Activated CD4-positive, alpha-beta T cell treated with anti-CD3 and anti-CD28 coated beads for 1 hour (primary cell): Measurements from ENCODE around the gene APOD.
"Not testable (repeated sequence)": the region's sequence is repeated elsewhere in the genome, so short reads cannot be mapped to it uniquely, and the experiment has no call there.

ENCODE experiments used
- DNase-seq: peaks from one replicate; pipeline ENCODE4 v3.0.0-alpha.2; 2020

The APOD gene

DNA sequence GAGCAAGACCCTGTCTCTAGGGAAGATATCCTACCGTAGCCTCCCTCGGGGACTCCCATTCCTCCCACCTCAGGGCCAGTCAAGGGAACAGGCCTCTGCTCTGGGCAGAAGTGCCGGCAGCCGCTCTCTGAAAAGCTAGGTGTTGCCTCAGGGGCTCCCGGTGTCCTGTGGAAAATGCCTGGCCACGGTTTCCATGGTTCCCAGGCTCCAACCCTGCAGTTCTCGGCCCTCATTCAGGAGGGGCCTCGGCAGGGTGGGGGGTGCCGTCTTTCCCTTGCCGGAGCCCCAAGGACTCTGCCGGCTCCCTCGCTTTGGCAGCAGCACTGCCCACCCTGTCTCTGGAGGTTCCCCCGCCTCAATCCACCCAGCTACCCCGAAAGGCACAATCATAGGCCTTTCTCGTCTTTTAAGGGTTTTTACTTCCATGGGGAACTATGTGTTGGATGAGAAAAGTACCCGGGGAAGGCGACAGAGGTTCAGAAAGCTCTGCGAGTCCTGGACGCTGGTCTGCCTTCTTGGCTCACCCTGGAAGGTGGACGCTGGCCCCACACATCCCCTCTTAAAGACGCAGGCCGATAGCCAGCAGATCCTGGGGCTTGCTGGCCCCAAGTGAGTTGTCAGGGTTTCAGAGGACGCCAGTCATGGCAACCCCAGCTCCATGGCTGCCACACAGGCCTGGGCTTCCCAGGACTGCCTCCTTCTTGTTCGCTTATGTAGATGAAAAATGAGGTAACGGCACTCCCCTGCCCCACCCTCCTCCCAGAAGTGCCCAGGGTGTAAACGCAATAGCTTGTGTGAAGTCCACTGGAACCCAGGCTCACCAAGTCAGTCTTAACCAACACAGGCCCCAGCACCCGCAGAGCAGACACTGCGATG, 34.3 kb upstream of the APOD start:
- DNase-seq: not testable (repeated sequence)

DNA sequence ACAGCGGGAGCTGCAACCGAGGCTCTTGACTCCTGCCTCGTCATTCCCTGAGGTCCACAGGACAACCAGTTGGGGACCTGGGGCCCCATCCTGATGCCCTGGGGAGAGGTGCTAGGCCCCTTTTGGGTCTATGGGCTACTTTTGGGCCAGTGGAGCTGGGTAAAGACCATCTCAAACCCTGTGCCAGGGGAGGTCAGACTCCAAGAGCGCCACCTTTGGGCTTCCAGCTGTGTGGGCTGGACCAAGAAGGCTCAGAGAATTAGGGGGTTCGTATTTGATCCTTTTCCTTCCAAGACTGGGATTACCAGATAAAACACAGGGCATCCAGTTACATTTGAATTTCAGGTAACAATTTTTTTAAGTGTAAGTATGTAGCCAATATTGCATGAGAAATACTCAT, 33.4 kb upstream of the APOD start:
- not testable (repeated sequence) for DNase-seq

DNA sequence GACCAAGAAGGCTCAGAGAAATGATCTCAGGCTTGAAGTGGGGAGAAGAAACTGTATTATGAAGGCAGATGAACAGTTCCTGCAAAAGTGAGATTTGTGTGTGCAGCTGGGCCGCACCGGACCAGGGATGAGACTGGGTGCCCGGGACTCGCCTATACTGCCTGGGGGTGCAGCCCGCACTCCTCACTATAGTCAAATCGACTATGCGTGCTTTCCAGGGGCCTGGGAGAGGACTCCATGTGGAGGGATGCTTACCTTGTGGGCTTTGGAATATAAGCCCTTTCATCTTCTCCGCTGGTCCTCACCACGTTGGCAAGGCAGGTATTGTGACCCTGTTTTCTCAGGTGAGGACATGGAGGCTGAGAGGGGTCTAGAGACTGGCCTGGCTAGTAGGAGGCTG, 32.9 kb upstream of the APOD start:
- no peak for DNase-seq

DNA sequence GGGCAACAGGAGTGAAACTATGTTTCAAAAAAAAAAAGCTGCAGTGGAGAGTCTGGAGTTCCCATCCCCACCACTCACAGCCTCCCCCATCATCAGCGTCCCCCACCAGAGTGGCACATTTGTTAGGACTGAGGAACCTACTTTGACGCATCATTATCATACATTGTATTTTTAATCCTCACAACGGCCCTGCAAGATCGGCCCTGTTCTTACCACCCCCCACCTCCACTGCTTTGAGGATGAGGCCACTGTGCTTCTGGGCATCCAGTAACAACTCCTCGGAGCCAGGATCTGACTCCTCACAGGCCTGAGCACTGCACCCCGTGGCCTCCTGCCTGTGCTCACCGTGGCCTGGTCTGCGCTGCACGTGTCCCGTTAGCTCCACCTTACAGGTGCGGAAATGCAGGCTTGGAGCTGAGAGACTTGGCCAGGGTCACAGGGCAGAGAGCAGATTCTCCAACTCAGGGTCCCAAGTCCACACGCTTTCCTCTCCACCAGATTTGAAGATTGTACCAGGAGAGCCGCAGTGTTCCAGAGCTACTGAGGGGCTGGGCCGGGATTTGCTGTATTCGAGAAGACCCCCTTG, 32.3 kb upstream of the APOD start:
- not testable (repeated sequence) for DNase-seq

DNA sequence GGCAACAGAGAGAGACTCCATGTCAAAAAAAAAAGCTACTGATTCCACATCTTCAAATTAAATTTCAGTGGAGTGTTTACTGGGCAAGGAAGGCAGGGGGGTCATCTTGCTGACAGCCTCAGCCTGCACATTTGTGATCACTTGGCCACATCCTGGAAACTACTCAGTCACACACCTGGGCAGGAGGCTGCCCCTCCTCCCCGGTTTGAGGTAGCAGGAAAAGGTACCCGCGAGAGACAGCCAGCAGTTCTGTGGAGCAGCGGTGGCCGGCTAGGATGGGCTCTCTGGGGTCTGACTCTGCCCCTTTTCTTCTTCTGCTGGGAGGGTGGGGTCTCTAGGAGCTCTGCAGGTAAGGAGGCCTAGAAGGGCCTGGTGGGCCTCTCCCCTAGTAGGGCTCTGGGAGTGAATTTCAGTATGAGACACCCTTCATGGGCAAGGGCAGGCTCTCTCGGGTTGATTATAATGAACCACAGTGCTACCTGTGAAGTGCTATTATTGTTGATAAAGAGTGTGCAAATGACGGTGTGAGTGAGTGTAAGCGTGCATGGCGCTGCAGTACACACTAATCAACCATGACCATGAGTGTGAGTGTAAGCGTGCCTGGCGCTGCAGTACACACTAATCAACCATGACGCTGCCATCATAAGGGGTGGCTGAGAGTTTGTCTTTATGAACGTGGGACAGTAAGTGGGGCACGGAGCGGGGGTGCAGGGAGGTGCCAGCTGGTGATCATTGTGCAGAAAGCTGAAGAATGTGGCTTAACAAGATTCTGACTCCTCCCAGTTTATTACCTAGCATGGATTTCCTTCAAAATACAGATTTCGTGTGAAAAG, 31.1 kb upstream of the APOD start:
- DNase-seq: not testable (repeated sequence)

DNA sequence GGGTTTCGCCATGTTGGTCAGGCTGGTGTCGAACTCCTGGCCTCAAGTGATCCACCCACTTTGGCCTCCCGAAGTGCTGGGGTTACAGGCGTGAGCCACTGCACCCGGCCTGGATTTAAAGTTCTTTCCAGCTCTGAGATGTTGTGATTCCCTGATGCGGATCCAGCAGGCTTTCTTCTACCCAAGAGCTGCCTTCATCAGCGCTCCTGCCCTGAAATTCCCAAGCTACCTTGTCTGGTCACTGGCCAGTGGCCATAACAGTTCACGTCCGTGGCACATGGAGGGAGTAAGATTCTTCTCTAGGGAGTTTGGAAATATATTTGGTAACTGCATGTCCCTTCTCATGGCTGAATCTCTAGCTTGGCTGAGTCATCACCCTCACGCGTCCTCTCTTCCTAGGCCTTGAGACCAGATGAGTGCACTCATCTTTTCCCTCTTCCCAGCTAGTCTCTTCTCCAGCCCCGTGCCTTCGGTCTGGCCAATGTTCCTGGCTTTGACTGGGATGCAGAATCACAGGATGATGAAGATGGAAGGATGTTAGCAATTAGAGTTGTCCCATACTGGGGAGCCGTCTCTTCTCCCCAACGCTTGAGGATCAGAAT, 29.8 kb upstream of the APOD start:
- no peak for DNase-seq

DNA sequence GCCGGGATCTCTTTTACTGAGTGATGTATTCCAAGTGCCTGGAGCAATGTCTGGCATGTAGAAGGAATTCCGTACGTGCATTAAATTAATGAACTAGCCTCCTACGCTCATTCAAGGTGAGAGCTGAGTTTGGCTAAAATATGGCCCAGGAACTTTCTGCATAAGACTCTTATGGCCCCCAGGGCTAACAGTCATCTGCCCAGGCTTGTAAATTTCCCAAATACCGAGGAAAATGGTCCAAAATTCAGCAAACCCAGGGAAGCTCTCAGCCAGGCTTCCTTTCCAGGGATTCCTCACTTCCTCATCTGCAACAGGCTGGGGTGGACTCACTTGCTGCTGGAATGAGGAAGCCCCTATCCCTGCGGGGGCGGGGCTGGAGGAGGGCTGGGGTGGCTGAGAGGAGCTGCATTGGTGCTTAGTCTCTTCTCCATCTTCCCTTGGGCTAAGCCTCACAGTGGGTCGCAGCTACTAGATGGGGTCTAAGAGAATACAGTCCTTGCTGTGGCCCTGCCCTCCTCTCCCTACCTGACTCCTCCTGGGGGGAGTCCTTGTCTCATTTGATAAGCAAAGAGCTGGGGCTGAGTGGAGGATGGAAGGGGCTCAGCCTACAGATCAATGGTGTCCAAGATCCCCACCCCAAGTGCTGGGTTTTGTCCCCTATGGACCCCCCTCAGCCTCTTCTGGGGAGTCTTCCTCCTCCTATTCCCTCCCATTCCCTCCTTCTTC, 28.5 kb upstream of the APOD start:
- DNase-seq: no peak

DNA sequence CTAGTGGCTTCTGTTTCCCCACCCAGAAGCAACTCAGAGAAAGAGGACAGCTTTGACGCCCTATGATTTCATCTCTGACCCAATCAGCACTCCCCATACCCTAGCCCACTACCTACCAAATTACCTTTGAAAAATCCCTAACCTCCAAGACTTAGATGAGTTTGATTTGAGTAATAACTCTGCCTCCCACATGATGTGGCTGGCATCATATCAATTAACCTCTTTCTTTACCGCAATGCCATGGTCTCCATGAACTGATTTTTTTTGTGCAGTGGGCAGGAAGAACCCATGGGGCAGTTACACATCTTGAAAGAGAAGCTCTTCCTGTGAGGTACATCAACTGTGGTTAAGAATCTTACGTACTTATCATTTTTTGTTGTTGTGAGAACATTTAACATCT, 25.5 kb upstream of the APOD start:
- DNase-seq: no peak

DNA sequence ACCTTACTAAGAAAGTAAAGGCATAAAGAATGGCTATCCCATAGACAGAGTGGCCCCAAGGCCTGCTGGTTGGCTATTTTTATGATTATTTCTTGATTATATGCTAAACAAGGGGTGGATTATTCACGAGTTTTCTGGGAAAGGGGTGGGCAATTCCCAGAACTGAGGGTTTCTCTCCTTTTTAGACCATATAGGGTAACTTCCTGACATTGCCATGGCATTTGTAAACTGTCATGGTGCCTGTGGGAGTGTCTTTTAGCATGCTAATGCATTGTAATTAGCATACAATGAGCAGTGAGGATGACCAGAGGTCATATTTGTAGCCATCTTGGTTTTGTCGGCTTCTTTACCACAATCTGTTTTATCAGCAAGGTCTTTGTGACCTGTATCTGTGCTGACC, 18.0 kb upstream of the APOD start:
- DNase-seq: not testable (repeated sequence)

DNA sequence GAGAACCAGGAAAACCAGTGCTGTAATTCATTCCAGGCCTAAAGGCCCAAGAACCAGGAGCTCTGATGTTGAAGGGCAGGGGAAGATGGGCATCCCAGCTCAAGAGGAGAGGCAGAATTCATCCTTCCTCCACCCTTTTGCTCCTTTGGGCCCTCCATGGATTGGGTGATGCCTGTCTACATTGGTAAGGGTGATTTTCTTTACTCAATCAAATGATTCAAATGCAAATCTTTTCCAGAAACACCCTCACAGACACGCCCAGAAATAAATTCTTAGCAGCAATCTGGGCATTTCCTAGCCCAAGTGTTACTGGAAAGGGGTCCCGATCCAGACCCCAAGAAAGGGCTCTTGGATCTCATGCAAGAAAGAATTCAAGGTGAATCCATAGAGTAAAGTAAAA, 17.6 kb upstream of the APOD start:
- DNase-seq: no peak

DNA sequence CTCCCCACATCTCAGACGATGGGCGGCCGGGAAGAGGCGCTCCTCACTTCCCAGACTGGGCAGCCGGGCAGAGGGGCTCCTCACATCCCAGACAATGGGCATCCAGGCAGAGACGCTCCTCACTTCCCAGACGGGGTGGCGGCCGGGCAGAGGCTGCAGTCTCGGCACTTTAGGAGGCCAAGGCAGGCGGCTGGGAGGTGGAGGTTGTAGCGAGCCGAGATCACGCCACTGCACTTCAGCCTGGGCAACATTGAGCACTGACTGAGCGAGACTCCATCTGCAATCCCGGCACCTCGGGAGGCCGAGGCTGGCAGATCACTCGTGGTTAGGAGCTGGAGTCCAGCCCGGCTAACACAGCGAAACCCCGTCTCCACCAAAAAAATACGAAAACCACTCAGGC, 16.2 kb upstream of the APOD start:
- not testable (repeated sequence) for DNase-seq

DNA sequence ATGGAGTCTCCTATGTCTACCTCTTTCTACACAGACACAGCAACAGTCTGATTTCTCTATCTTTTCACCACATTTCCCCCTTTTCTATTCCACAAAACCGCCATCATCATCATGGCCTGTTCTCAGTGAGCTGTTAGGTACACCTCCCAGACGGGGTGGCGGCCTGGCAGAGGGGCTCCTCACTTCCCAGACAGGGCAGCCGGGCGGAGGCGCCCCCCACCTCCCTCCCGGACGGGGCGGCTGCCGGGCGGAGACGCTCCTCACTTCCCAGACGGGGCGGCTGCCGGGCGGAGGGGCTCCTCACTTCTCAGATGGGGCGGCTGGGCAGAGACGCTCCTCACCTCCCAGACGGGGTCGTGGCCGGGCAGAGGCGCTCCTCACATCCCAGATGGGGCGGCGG, 15.8 kb upstream of the APOD start:
- not testable (repeated sequence) for DNase-seq

DNA sequence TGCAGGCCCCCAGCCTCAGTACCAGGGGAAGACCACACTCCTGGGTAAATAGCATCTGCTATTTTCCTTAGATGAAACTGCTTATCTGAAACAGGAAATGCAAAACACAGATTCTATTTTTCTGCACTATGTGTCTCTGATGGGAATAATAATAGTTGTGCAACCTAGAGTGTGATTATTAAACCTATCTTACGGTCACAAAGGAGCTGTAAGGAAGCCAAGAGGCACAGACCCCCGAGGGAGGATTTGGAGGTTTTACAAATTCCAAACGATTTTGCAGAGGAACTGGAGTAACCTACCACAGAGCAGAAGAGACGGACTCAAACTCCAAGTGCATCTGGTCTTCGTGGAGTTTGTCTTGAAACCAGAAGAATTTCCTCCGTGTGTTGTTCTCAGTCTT, 14.1 kb upstream of the APOD start:
- DNase-seq: no peak

DNA sequence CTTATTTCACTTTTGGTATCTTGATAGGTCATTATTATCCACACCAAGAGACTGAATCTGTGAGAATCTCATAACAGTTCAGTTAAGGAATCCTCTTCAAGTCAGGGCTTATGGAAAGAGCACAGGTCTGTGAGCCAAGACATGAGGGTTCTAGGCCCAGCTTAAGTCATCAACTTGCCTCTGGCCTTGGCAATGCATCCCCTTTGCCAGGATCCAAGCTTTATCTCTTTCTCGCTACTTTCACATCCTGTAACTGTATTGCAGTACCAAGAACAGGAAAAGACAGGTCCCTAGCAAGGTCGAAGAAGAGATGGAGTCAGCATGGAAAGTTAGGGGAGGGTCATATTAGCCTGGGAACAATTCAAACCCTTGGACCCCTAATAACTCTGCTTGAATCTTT, 13.5 kb upstream of the APOD start:
- DNase-seq: no peak

DNA sequence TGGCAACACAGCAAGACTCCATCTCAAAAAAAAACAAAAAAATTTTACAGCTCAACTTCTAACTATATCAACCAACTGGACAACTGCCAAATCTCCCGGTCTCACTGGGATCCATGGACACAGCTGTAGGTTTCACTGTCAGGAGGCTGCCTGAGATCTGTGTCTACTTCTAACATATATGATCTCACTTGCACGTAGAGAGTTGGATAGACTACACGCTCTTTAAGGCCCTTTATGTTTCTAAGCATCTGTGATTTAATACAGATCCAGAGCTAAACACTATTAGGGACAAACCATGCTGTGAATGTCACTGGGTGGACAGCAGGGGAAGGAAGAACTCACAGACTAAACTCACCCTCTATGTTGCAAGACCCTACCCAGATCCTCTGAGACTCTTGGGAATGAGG, 13.0 kb upstream of the APOD start:
- DNase-seq: no peak

DNA sequence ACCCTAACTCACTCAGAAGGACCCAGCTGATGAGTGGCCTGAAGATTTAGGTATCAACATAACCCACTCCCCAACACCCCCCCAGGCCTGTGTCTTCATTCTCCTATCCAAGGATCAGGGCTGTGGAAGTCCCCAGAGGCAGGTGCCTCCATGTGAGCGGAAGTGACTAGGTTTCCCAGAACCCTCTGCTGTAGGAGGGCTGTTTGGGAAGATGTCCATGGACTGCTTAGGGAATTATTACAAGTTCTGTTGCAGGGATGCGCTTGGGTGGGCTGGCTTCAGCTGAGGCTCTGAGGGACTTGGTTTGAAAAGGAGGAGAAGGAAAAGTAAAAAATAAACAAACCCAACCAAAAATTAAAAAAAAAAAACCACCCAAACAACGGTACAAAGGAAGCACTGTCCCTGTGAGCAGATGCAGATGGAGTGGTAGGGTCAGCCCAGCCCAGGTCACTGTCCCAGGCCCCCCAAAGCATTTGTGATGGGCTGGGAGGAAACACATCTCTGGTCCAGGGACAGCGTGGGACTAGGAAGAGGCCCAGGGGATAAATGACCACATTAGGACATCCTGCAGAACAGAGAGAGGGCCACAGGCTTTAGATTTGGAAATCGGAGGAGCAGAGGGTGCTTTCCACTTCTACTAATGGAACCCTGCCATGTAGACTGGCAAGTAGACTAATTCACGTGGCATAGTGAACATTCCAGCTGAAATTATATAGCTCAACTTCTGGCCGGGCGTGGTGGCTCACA, 12.2 kb upstream of the APOD start:
- no peak for DNase-seq

DNA sequence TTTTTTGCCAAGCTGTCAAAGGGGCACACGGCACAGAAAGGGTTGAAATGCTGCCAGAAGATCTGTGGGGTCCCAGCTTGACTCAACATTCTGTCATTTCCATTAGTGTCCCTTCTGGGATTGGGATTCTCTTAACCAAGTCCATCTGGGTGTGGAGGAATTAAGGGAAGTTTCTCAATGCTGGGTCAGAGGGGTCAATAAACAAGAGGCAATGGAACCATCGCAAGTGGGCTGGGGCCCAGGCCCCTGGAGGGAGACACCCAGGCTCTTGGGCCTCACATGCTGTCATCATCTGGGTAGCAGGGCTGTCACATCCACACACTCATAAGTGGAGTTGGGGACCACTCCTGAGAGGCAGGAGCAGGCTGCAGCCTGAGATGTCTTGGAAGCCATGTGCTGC, 8.1 kb upstream of the APOD start:
- no peak for DNase-seq

DNA sequence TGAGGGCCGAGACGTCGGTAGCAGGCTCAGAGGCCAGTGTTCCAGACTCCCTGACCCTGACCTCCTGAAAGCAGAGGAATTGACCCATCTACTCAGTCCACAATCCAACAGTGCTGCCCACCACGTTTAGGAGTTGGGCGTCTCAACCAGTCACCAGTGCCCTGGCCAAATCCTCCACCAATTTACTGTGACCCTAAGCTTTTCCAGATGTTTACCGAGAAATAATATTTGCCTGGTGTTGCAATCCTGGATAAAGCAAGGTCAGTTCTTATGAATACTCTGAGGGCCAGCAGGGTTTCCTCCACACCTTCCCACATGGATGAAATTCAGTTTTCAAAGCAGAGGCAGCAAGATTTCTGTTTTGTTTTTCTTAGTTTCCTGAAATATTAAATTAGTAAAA, 7.5 kb upstream of the APOD start:
- no peak for DNase-seq

DNA sequence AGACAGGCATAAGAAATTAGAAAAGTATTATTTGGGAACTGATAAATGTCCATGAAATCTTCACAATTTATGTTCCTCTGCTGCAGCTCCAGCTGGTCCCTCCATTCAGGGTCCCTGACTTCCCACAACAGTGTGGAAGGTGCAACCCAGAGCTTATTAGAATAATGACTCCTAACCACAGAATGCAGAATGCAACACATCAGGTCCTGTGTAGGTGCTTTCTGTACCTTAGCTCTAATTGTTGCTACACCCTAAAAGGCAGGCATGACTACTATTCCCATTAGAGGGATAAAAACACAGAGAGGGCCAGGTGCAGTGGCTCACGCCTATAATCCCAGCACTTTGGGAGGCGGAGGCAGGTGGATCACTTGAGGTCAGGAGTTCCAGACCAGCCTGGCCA, 6.6 kb upstream of the APOD start:
- DNase-seq: not testable (repeated sequence)

DNA sequence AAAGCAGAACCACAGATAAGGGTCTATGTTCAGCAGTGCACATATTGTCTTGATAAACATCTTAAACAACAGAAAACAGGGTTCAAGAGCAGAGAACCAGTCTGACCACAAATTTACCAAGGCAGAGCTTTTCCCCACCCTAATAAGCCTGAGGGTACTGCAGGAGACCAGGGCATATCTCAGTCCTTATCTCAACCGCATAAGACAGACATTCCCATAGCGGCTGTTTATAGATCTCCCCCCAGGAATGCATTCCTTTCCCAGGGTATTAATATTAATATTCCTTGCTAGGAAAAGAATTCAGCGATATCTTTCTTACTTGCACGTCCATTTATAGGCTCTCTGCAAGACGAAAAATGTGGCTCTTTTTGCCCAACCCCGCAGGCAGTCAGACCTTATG, 6.1 kb upstream of the APOD start:
- DNase-seq: not testable (repeated sequence)

DNA sequence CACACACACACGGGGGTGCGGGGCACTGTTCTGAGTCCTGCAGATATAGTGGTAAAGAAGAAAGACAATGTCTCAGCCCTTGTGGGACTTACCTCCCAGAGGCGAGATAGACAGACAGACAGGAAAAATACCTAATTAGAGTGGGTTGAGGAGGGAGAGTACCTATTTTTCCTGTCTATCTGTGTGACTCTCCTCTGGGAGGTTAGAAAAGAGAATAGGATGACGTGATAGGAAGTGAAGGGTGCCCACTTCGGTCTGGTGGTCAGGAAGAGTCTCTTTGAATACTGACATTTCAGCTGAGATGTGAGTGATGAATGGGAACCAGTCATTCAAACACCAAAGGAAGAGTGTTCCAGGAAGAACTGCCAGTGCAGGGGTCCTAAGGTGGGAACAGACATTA, 4.1 kb upstream of the APOD start:
- no peak for DNase-seq

DNA sequence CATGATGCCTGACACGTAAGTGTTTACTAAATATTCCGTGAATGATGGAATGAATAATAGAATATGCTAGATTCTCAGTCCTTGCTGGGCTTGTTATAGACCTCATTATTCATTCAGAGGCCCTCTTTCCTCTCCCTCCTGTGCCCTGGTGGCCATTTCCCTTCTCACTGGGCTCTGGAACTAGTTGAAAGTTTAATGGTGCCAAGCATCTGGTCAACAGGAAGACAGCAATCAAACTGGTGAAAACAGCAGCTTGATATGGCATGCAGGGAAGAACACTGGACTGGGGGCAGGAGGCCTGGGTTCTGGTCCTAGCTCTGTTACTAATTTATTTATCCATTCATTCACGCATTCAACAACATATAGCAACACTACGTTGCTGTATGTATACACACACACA, 3.7 kb upstream of the APOD start:
- DNase-seq: no peak
